ENCODE results near the gene TFCP2. TPM values are rescaled to one million over a fixed set of nuclear protein-coding genes. Genes with fewer than 3 reads are reported as not detected.

Gene TFCP2
- total RNA-seq, 2 donors from 2014 or later = 10.6 to 18.1 TPM

- TF ChIP-seq CTCF (IDR thresholded peaks at IDR 0.05) = no peak
- no peak for ATAC-seq (ENCODE audit: insufficient number of reproducible peaks, low FRiP score, low read depth)
- no peaks in the 10 kb centered on the region for H3K27me3 ChIP-seq (replicated peaks; ENCODE audit: insufficient read depth)
- no peak for DNase-seq (ENCODE audit: low spot score)
- H3K4me1 ChIP-seq (ENCODE audit: control insufficient read depth in 1 of 2, low read depth in 2 of 2) = no peaks in the 10 kb centered on the region
- H3K27ac ChIP-seq = no peak overlapping the region
- H3K36me3 ChIP-seq = peaks cover 8% of the 10 kb centered on the region
- no peaks in the 10 kb centered on the region for H3K9me3 ChIP-seq
- no peak overlapping the region for H3K4me3 ChIP-seq
These were observed 48.4 kb downstream of the TFCP2 start for GRCh38 chr12:51124504-51124903.

GRCh38 chr12:51122844-51123243 is 50.1 kb downstream of the TFCP2 start:
- no peak for TF ChIP-seq CTCF (IDR thresholded peaks at IDR 0.05)
- DNase-seq (ENCODE audit: low spot score) = no peak
- Histone ChIP-seq H3K27ac (no peak overlapping the region), H3K9me3 (no peaks in the 10 kb centered on the region), H3K4me3 (no peak overlapping the region), H3K4me1 (ENCODE audit: control insufficient read depth in 1 of 2, low read depth in 2 of 2) (no peaks in the 10 kb centered on the region), H3K36me3 (peaks cover 8% of the 10 kb centered on the region), H3K27me3 (replicated peaks; ENCODE audit: insufficient read depth) (no peaks in the 10 kb centered on the region)
- ATAC-seq (ENCODE audit: insufficient number of reproducible peaks, low FRiP score, low read depth) = no peak

- Histone ChIP-seq H3K4me3 (no peak overlapping the region), H3K9me3 (no peaks in the 10 kb centered on the region), H3K36me3 (peaks cover 6% of the 10 kb centered on the region), H3K4me1 (ENCODE audit: control insufficient read depth in 1 of 2, low read depth in 2 of 2) (no peaks in the 10 kb centered on the region), H3K27ac (no peak overlapping the region), H3K27me3 (replicated peaks; ENCODE audit: insufficient read depth) (no peaks in the 10 kb centered on the region)
- ATAC-seq (ENCODE audit: insufficient number of reproducible peaks, low FRiP score, low read depth) (no peak), DNase-seq (ENCODE audit: low spot score) (no peak)
- no peak for TF ChIP-seq CTCF (IDR thresholded peaks at IDR 0.05)
These were observed 54.2 kb downstream of the TFCP2 start for GRCh38 chr12:51118706-51119105.

GRCh38 chr12:51115533-51115932 is 57.4 kb downstream of the TFCP2 start:
- DNase-seq (ENCODE audit: low spot score) (no peak), ATAC-seq (ENCODE audit: insufficient number of reproducible peaks, low FRiP score, low read depth) (no peak)
- H3K9me3 ChIP-seq = no peaks in the 10 kb centered on the region
- no peaks in the 10 kb centered on the region for H3K4me1 ChIP-seq (ENCODE audit: control insufficient read depth in 1 of 2, low read depth in 2 of 2)
- no peak for TF ChIP-seq CTCF (IDR thresholded peaks at IDR 0.05)
- H3K27ac ChIP-seq = no peak overlapping the region
- no peaks in the 10 kb centered on the region for H3K27me3 ChIP-seq (replicated peaks; ENCODE audit: insufficient read depth)
- no peak overlapping the region for H3K4me3 ChIP-seq
- H3K36me3 ChIP-seq = peaks cover 18% of the 10 kb centered on the region

- ATAC-seq (ENCODE audit: insufficient number of reproducible peaks, low FRiP score, low read depth) (no peak), DNase-seq (ENCODE audit: low spot score) (no peak)
- Histone ChIP-seq H3K36me3 (peaks cover 36% of the 10 kb centered on the region), H3K27ac (no peak overlapping the region), H3K27me3 (replicated peaks; ENCODE audit: insufficient read depth) (no peaks in the 10 kb centered on the region), H3K9me3 (no peaks in the 10 kb centered on the region), H3K4me1 (ENCODE audit: control insufficient read depth in 1 of 2, low read depth in 2 of 2) (no peaks in the 10 kb centered on the region), H3K4me3 (no peak overlapping the region)
- TF ChIP-seq CTCF (IDR thresholded peaks at IDR 0.05) = no peak
These were observed 64.8 kb downstream of the TFCP2 start for GRCh38 chr12:51108136-51108535.

Data from thoracic aorta (tissue), 2 donors.